Activated CD8-positive, alpha-beta memory T cell treated with anti-CD3 and anti-CD28 coated beads, Interleukin-2, amount 50 U/mL, for 48 hours (primary cell): ENCODE data around the gene HNRNPM.
"Not testable (repeated sequence)": the region's sequence is repeated elsewhere in the genome, so short reads cannot be mapped to it uniquely, and the experiment has no call there.

Experiments used
- DNase-seq: peaks from one replicate; pipeline ENCODE4 v3.0.0-alpha.2; 2020

Gene HNRNPM

GRCh38 chr19:8444677-8445487, at the start of gene HNRNPM:
TSS of gene HNRNPM (plus strand) at chr19:8444975. CDS start at chr19:8444999, 24 bp downstream.
- peak; percentile 100 for DNase-seq

- no peak for DNase-seq
These were observed 49.1 kb upstream of the HNRNPM start for GRCh38 chr19:8395621-8396082.

GRCh38 chr19:8396185-8396562, 48.6 kb upstream of the HNRNPM start:
- no peak for DNase-seq

- peak; percentile 86 for DNase-seq
These were observed 48.1 kb upstream of the HNRNPM start for GRCh38 chr19:8396563-8397203.

- no peak for DNase-seq
These were observed 47.5 kb upstream of the HNRNPM start for GRCh38 chr19:8397271-8397670.

GRCh38 chr19:8397746-8398310, 46.9 kb upstream of the HNRNPM start:
- no peak for DNase-seq

GRCh38 chr19:8398311-8398771, 46.4 kb upstream of the HNRNPM start:
- no peak for DNase-seq

- DNase-seq = no peak
These were observed 45.0 kb upstream of the HNRNPM start for GRCh38 chr19:8399681-8400188.

GRCh38 chr19:8401981-8402411, 42.8 kb upstream of the HNRNPM start:
- DNase-seq = no peak

- DNase-seq = no peak
These were observed 41.5 kb upstream of the HNRNPM start for GRCh38 chr19:8403098-8403819.

- no peak for DNase-seq
These were observed 41.0 kb upstream of the HNRNPM start for GRCh38 chr19:8403820-8404109.

GRCh38 chr19:8404391-8405151, 40.2 kb upstream of the HNRNPM start:
- DNase-seq = no peak

GRCh38 chr19:8410718-8411117, 34.1 kb upstream of the HNRNPM start:
- not testable (repeated sequence) for DNase-seq

GRCh38 chr19:8412783-8413628, 31.8 kb upstream of the HNRNPM start, which contains the start of gene MARCHF2:
TSS of gene MARCHF2 (plus strand) at chr19:8413305. CDS start at chr19:8421841, 8,536 bp downstream.
- DNase-seq = peak; percentile 98

- DNase-seq = peak; percentile 58
These were observed 31.2 kb upstream of the HNRNPM start for GRCh38 chr19:8413629-8413995.

GRCh38 chr19:8416796-8417195, 28.0 kb upstream of the HNRNPM start:
- no peak for DNase-seq

- DNase-seq = no peak
These were observed 23.0 kb upstream of the HNRNPM start for GRCh38 chr19:8421484-8422461.

- DNase-seq = no peak
These were observed 21.0 kb upstream of the HNRNPM start for GRCh38 chr19:8423817-8424223.

GRCh38 chr19:8425331-8425730, 19.4 kb upstream of the HNRNPM start:
- not testable (repeated sequence) for DNase-seq

- DNase-seq = no peak
These were observed 18.5 kb upstream of the HNRNPM start for GRCh38 chr19:8426283-8426682.
